ENCODE results near the gene DPM1.

The DPM1 gene

DNA sequence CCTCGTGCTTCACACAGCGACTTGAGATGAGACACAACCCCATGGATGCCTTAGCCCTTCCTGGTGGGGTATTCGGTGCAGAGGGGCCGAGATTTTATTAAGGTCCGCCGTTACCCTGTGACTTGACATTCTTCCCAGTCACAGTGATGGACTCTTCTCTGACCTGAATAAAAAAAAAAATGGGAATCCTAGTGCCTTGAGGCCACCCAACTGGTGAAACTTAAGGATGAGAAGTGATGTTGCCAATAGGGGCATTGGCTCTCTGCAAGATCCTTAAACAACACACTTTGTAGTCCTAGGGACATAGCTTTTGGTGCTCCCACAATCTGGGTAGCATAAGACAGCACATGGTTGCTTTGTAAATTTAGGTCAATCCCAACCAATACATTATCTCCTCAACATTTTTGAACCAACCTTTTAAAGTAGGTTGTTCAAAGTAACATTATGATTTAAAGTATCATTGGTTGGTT is 26.3 kb downstream of the DPM1 start:
- Histone ChIP-seq H3K4me3 (ENCODE audit: low read depth, low read length) (no peak overlapping the region), H3K36me3 (peaks cover 60% of the 10 kb centered on the region), H3K27ac (peak overlapping the region; percentile 99), H3K27me3 (ENCODE audit: insufficient read depth, low read depth, severe bottlenecking) (no peaks in the 10 kb centered on the region), H3K9me3 (ENCODE audit: severe bottlenecking) (no peaks in the 10 kb centered on the region)
- DNase-seq = no peak
- TF ChIP-seq, protein P1, sequence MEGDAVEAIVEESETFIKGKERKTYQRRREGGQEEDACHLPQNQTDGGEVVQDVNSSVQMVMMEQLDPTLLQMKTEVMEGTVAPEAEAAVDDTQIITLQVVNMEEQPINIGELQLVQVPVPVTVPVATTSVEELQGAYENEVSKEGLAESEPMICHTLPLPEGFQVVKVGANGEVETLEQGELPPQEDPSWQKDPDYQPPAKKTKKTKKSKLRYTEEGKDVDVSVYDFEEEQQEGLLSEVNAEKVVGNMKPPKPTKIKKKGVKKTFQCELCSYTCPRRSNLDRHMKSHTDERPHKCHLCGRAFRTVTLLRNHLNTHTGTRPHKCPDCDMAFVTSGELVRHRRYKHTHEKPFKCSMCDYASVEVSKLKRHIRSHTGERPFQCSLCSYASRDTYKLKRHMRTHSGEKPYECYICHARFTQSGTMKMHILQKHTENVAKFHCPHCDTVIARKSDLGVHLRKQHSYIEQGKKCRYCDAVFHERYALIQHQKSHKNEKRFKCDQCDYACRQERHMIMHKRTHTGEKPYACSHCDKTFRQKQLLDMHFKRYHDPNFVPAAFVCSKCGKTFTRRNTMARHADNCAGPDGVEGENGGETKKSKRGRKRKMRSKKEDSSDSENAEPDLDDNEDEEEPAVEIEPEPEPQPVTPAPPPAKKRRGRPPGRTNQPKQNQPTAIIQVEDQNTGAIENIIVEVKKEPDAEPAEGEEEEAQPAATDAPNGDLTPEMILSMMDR (IDR thresholded peaks at IDR 0.05; ENCODE audit: low read depth, low read length) = no peak

DNA sequence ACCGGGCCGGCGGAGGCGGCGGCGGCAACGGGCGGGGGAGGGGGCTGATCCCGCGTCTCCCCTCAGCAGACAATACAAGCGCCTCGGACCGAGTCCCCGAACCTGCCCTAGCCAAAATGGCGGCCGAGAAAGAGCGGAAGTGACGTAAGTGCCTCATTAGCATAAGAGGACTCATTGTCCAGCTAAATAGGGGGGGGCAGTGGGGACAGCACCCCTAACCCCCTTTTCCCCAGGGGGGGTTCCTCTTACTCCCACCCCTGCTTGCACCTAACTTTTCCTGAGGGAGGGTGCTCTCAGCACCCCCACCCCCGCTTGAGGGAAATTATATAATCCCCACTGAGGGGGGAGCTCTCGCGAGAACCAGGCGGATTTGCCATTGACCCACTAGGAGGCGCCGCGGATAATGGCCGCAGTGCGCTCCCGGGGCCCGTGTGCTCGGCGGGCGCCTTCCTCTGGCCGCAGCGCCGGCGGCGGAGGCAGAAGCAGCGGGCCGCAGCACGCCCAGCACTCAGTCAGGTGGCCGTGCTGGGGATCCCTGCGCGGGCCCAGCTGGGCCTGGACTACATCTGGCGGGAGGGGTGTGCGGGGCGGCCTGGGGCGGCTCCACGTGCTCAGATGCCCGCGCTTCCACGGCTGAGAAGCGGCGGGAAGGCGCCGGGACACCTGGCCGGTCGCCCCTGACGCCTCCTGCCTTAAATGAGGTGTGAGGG is 26.9 kb downstream of the DPM1 start, which contains the start of gene ADNP:
ADNP (minus strand) TSS at position 132 of the 710 bp plus-strand sequence. CDS start 27,441 bp downstream, outside the sequence.
- Histone ChIP-seq H3K27ac (peak within 1 kb of the TSS; percentile 99), H3K9me3 (ENCODE audit: severe bottlenecking) (no peaks in the 10 kb centered on the region), H3K36me3 (peaks cover 63% of the 10 kb centered on the region), H3K4me3 (ENCODE audit: low read depth, low read length) (peak within 1 kb of the TSS; percentile 94), H3K27me3 (ENCODE audit: insufficient read depth, low read depth, severe bottlenecking) (no peaks in the 10 kb centered on the region)
- DNase-seq = peak; percentile 94
- TF ChIP-seq, protein P1 (IDR thresholded peaks at IDR 0.05; ENCODE audit: low read depth, low read length) = peak; percentile 59

DNA sequence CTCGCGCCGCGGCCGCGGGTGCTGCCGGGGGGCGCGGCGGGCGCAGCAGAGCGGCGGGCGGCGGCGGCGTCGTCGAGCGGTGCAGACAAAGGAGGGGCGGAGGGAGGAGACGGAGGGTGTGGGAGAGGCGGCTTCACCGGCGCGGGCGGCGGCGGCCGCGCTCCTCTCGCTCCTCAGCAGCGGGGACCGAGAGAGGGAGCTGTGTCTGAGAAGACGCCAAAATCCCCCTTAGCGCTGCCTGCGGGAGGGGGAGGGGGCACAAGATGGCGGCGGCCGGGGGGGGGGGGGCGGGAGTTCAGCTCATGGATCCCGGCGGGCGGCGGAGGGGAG is 27.4 kb downstream of the DPM1 start:
- Histone ChIP-seq H3K9me3 (ENCODE audit: severe bottlenecking) (no peaks in the 10 kb centered on the region), H3K27me3 (ENCODE audit: insufficient read depth, low read depth, severe bottlenecking) (no peaks in the 10 kb centered on the region), H3K36me3 (peaks cover 66% of the 10 kb centered on the region), H3K4me3 (ENCODE audit: low read depth, low read length) (peak overlapping the region; percentile 40), H3K27ac (peak overlapping the region; percentile 99)
- no peak for DNase-seq
- TF ChIP-seq, protein P1 (IDR thresholded peaks at IDR 0.05; ENCODE audit: low read depth, low read length) = no peak

DNA sequence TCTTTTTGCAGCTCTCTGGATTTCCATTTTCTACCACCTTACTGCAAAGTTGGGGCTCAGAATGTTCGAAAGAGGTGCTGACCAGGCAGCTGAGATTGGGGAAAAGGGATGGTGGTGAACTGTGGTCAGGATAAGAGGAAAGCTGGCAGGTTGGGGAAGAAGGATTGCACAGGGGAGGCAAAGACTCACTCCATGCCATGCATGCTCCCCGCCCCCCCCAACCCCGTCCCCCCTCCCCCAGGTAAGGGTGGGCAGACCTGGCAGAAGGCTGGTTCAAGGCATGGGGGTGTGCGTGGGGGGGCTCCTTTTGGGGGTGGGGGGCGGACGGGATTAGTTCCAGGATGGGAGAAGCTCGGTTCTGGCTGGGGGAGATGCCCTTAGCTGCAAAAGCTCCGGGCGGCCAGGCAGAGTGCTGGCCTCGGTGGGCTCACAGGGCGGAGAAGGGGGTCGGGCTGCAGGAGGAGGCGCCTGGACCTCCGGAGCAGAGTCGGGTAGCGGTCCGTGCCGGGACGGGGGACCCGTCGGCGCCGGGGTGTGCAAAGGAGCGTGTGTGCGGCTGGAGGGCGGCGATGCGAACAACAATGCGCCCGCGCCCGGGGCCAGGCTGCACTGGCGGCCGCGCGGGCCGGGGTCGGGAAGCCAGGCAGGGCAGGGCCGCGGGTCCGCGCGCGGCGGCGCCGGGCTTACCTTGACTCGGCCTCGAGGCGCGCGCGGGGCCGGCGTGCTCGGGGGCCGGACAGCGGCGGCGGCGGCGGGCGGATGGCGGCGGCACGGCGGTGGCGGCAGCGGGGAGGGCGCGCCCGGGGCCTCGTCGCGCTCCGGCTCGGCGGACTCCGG is 28.0 kb downstream of the DPM1 start:
- peak overlapping the region; percentile 94 for H3K27ac ChIP-seq
- DNase-seq = peak; percentile 13
- H3K4me3 ChIP-seq (ENCODE audit: low read depth, low read length) = peak overlapping the region; percentile 94
- H3K27me3 ChIP-seq (ENCODE audit: insufficient read depth, low read depth, severe bottlenecking) = no peaks in the 10 kb centered on the region
- TF ChIP-seq, protein P1 (IDR thresholded peaks at IDR 0.05; ENCODE audit: low read depth, low read length) = no peak
- H3K36me3 ChIP-seq = peaks cover 72% of the 10 kb centered on the region
- no peaks in the 10 kb centered on the region for H3K9me3 ChIP-seq (ENCODE audit: severe bottlenecking)

DNA sequence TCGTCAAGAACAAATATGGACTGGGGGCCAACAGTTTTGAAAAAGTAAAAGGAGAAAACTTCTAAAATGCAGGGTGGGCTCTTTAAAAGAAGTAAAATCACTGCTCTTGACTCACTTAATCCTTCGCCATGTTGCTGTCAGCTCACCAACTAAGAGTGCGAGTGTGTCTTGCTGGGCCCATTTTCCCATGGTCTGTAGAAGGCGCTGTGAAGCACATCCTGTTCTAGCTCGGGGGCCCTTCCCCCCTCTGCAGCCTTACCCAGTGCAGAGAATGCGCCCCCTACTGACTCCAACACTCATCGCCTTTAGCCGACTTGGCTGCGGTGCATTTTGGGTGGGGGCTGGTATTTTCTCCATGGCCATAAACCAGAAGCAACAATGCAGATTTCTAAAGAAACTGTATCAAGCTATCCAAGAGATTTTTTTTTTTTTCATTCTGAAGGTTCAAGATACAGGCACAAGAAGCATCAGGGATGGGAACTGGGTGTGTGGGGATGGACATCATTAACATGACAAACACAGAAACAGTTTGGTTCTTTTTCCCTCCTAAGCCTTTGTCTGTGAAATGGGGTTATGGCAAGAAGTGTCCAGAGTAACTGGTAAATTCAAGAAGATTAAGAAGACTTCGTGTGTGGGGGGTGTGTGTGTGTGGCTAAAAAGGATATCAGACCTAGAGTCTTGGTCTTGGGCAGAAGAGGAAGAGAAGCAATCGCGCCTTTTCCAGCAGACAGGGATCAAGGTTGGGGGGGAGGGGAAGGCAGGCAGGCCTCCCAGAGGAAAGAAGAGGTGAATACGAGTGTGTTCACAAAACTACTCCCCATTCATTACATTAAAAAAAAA is 28.8 kb downstream of the DPM1 start:
- Histone ChIP-seq H3K27ac (peak overlapping the region; percentile 94), H3K36me3 (peaks cover 78% of the 10 kb centered on the region), H3K27me3 (ENCODE audit: insufficient read depth, low read depth, severe bottlenecking) (no peaks in the 10 kb centered on the region), H3K4me3 (ENCODE audit: low read depth, low read length) (peak overlapping the region; percentile 94), H3K9me3 (ENCODE audit: severe bottlenecking) (no peaks in the 10 kb centered on the region)
- TF ChIP-seq, protein P1 (IDR thresholded peaks at IDR 0.05; ENCODE audit: low read depth, low read length) = peak; percentile 97
- DNase-seq = peak; percentile 97

All from WERI-Rb-1 (cell line).